Measurements from ENCODE around the gene NT5DC1.

NT5DC1 gene

DNA sequence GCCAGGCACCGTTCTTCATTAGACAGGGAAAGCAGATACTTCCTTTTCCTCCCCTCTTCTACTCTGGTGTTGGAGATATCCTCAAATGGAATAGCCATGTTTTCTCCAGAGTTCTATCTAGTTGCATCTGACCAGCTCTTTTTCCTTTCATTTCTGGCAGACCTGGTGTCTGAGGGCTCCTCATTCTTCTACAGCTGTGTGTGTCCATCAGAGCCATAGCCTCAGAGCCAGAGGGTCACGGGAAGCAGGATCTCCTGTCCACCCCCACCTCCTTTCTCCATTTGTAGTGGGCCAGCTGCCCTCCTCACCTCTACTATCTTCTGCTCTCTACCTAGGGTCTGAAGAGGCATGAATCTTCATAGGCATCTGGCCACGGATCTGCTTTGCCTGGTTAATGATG lies 96.2 kb downstream of the NT5DC1 start:
- no peak for DNase-seq (ENCODE audit: low read depth, low spot score)
- POLR2A ChIA-PET, result no interaction called here
- CTCF ChIA-PET, result interaction anchor here (1.7 to 2.4 kb wide), 3 partner anchors 18 to 21 kb away, joined by 4 to 10 read pairs (median 5); no protein-coding TSS in a partner anchor
- no peak overlapping the region for H3K4me3 ChIP-seq (ENCODE audit: low read depth, low read length)
- TF ChIP-seq, protein P1, sequence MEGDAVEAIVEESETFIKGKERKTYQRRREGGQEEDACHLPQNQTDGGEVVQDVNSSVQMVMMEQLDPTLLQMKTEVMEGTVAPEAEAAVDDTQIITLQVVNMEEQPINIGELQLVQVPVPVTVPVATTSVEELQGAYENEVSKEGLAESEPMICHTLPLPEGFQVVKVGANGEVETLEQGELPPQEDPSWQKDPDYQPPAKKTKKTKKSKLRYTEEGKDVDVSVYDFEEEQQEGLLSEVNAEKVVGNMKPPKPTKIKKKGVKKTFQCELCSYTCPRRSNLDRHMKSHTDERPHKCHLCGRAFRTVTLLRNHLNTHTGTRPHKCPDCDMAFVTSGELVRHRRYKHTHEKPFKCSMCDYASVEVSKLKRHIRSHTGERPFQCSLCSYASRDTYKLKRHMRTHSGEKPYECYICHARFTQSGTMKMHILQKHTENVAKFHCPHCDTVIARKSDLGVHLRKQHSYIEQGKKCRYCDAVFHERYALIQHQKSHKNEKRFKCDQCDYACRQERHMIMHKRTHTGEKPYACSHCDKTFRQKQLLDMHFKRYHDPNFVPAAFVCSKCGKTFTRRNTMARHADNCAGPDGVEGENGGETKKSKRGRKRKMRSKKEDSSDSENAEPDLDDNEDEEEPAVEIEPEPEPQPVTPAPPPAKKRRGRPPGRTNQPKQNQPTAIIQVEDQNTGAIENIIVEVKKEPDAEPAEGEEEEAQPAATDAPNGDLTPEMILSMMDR (IDR thresholded peaks at IDR 0.05; ENCODE audit: insufficient read depth, low read length, missing control alignments), result no peak

DNA sequence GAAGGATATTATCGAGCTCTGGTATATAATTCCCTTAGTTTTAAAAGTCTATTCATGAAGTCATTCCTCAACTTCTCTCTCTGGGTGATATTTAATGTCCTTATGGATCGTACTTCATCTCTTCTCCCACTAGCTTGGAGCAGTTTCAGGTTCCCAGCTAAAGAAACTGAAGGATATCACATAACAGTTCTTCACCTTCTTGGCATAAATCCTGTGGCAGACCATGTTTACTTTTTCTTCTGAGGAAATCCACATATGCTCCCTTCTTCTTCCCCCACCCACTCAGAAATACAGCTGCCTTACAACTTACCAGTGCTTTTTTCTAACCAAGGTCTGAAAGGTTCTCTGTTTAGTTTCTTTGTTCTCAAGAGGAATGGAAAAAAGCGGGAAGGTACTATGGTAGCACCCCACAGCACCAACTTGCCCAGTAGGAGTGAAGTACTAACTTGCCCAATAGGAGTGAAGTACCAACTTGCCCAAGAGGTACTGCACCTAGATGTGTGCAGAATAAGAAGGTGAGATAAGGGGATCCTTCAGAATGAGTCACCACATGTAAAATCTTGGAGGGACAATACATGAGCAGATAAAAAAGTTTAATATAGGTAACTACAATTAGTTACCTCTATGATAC lies 100.1 kb downstream of the NT5DC1 start:
- no peak for DNase-seq (ENCODE audit: low read depth, low spot score)

DNA sequence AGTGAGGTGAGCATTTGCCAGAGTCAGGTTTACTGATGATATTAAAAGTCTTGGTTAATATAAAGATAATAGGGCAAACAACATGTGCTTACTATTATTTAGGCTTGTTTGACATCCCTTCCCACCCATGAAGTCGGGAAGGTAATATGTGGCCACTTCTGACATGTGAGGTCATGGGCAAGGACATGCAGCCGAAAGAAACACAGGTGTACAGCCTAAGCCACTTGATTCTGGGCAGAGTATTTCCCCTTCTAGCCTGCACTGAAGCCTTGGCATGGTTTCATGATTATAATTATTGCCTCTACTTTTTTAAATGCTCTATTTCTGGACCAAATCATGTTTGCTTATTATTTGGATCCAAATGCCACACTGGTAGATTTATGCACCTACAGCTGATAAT lies 100.9 kb downstream of the NT5DC1 start:
- TF ChIP-seq, protein P1 (IDR thresholded peaks at IDR 0.05; ENCODE audit: insufficient read depth, low read length, missing control alignments), result no peak
- CTCF ChIA-PET, result interaction anchor here (1.0 kb wide), 1 partner anchor 15 kb away, joined by 3 read pairs; no protein-coding TSS in a partner anchor
- POLR2A ChIA-PET, result no interaction called here
- H3K4me3 ChIP-seq (ENCODE audit: low read depth, low read length), result no peak overlapping the region
- no peak for DNase-seq (ENCODE audit: low read depth, low spot score)

More for the DNA sequence above, 100.1 kb downstream of the NT5DC1 start:
- H3K4me3 ChIP-seq (ENCODE audit: low read depth, low read length), result no peak overlapping the region
- TF ChIP-seq, protein P1 (IDR thresholded peaks at IDR 0.05; ENCODE audit: insufficient read depth, low read length, missing control alignments), result no peak
- CTCF ChIA-PET, result interaction anchor here (0.8 to 1.2 kb wide), 2 partner anchors 16 to 18 kb away, joined by 3 to 4 read pairs; no protein-coding TSS in a partner anchor
- POLR2A ChIA-PET, result no interaction called here

DNA sequence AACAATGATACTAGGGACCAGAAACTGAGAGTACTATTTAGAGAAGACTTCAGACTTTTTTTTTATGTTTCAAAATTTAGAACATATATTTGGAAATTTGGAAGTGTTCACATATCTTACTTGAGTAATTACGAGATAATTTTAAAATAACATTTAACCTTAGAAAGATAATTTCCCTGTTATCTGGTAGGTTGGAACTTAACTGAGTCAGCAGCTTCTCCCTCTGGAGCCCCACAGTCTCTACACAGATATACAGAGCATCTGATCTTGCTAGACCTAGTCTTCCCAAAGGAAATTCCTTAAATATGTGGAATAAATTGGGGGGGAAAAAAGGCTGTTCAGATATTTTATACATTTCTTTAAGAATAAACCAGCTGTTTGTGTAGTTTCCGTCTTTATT lies 104.6 kb downstream of the NT5DC1 start:
- no peak for DNase-seq (ENCODE audit: low read depth, low spot score)
- CTCF ChIA-PET, result interaction anchor here (1.3 to 4.1 kb wide), 3 partner anchors 10 to 88 kb away, joined by 3 to 41 read pairs (median 5); no protein-coding TSS in a partner anchor
- no peak overlapping the region for H3K4me3 ChIP-seq (ENCODE audit: low read depth, low read length)
- TF ChIP-seq, protein P1 (IDR thresholded peaks at IDR 0.05; ENCODE audit: insufficient read depth, low read length, missing control alignments), result no peak
- POLR2A ChIA-PET, result no interaction called here

DNA sequence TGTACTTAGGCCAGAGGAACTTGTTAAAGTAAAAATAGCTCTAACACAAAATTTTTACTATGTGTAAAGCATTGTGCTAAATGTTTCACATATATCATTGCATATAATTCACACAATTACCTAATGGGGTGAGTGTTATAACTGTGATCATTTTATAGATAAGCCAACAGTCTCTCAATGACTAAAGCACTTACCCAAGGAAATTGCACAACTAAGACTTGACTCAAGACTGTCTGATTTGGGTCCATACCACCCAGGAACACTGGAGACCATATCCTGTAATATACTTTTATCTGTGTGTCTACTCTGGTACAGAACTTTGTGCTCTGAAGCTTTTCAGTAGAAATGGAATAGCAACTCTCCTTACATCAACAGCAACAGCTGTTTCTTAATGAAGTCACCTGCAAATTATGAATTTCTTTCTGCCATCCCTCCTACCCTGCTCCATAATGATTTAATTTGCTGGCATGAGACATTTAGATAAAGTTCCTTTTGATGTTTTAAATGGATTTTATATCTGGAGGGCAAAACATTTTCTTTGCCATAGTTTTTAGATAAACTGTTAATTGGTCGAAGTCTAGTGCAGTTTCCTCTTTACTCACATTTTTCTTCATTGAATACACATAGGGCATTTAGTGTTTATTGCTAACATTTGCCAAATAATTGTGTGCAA lies 105.7 kb downstream of the NT5DC1 start:
- no peak overlapping the region for H3K4me3 ChIP-seq (ENCODE audit: low read depth, low read length)
- ChIA-PET POLR2A (no interaction called here), CTCF (interaction anchor here (1.3 to 4.1 kb wide), 4 partner anchors 9 to 89 kb away, joined by 3 to 41 read pairs (median 6); no protein-coding TSS in a partner anchor)
- TF ChIP-seq, protein P1 (IDR thresholded peaks at IDR 0.05; ENCODE audit: insufficient read depth, low read length, missing control alignments), result no peak
- DNase-seq (ENCODE audit: low read depth, low spot score), result no peak

All from AG04449 (cell line).